H9 (cell line): ENCODE results near the gene UBA1. TPM values are rescaled to one million over a fixed set of nuclear protein-coding genes. Genes with fewer than 3 reads are reported as not detected.

ENCODE experiments used
- DNase-seq: peaks from one replicate; pipeline ENCODE4 v3.0.0-alpha.2; 2017
- H2AFZ ChIP-seq: one replicate; pipeline ENCODE4 v1.6.1; 2013; ENCODE audit warnings: mild to moderate bottlenecking, low read length, control low read depth, moderate library complexity
- H2AK5ac ChIP-seq: 2 replicates; pipeline ENCODE4 v1.6.1; 2013; ENCODE audit warnings: low read length, control low read depth, mixed read lengths; ENCODE audit not compliant: insufficient read length
- H2BK120ac ChIP-seq: one replicate; pipeline ENCODE4 v1.6.1; 2013; ENCODE audit warnings: low read depth, mild to moderate bottlenecking, low read length, control low read depth, inconsistent platforms; ENCODE audit not compliant: poor library complexity, severe bottlenecking
- H2BK12ac ChIP-seq: 2 replicates; pipeline ENCODE4 v1.6.1; 2013; ENCODE audit warnings: low read length, control low read depth, mixed read lengths, low read depth; ENCODE audit not compliant: insufficient read length
- H2BK15ac ChIP-seq: 2 replicates; pipeline ENCODE4 v1.6.1; 2013; ENCODE audit warnings: low read depth, low read length, control low read depth
- H2BK20ac ChIP-seq: one replicate; pipeline ENCODE4 v1.6.1; 2013; ENCODE audit warnings: low read depth, mild to moderate bottlenecking, low read length, control low read depth, inconsistent platforms; ENCODE audit not compliant: poor library complexity, severe bottlenecking
- H2BK5ac ChIP-seq: 2 replicates; pipeline ENCODE4 v1.6.1; 2013; ENCODE audit warnings: low read length, control low read depth, mixed read lengths; ENCODE audit not compliant: insufficient read length
- H3K14ac ChIP-seq: 2 replicates; pipeline ENCODE4 v1.6.1; 2013; ENCODE audit warnings: low read length, control low read depth; ENCODE audit not compliant: insufficient read depth
- H3K18ac ChIP-seq: 2 replicates; pipeline ENCODE4 v1.6.1; 2013; ENCODE audit warnings: low read depth, mild to moderate bottlenecking, mixed read lengths, low read length, control low read depth; ENCODE audit not compliant: insufficient read length
- H3K23ac ChIP-seq: 2 replicates; pipeline ENCODE4 v1.6.1; 2013; ENCODE audit warnings: low read length, control low read depth, mixed read lengths, low read depth; ENCODE audit not compliant: insufficient read length
- H3K23me2 ChIP-seq: 2 replicates; pipeline ENCODE4 v1.6.1; 2013; ENCODE audit warnings: low read depth, mild to moderate bottlenecking, mixed read lengths, low read length, control low read depth; ENCODE audit not compliant: insufficient read length, poor library complexity, severe bottlenecking
- H3K27ac ChIP-seq: 2 replicates; pipeline ENCODE4 v1.5.1; 2013; ENCODE audit warnings: low read length, control low read depth, mixed read lengths, low read depth; ENCODE audit not compliant: insufficient read length
- H3K27me3 ChIP-seq: 2 replicates; pipeline ENCODE4 v1.6.1; 2013; ENCODE audit warnings: low read length, control low read depth, inconsistent platforms; ENCODE audit not compliant: insufficient read depth
- H3K4ac ChIP-seq: 2 replicates; pipeline ENCODE4 v1.6.1; 2013; ENCODE audit warnings: low read depth, mild to moderate bottlenecking, control low read depth, inconsistent platforms, low read length, moderate library complexity
- H3K4me1 ChIP-seq: 2 replicates; pipeline ENCODE4 v1.6.1; 2013; ENCODE audit warnings: low read length, control low read depth, inconsistent platforms; ENCODE audit not compliant: insufficient read depth
- H3K4me2 ChIP-seq: 2 replicates; pipeline ENCODE4 v1.6.1; 2013; ENCODE audit warnings: low read length, control low read depth, mixed read lengths; ENCODE audit not compliant: insufficient read length, insufficient read depth
- H3K56ac ChIP-seq: 2 replicates; pipeline ENCODE4 v1.6.1; 2013; ENCODE audit warnings: low read depth, mild to moderate bottlenecking, mixed read lengths, low read length, control low read depth; ENCODE audit not compliant: insufficient read length
- H3K79me1 ChIP-seq: 2 replicates; pipeline ENCODE4 v1.6.1; 2013; ENCODE audit warnings: low read depth, mild to moderate bottlenecking, moderate library complexity, low read length, control low read depth, inconsistent platforms; ENCODE audit not compliant: insufficient read depth, poor library complexity, severe bottlenecking
- H3K79me2 ChIP-seq: 2 replicates; pipeline ENCODE4 v1.6.1; 2013; ENCODE audit warnings: low read length, control low read depth, inconsistent platforms; ENCODE audit not compliant: insufficient read depth
- H3K9ac ChIP-seq: 2 replicates; pipeline ENCODE4 v1.6.1; 2013; ENCODE audit warnings: low read length, control low read depth, mixed read lengths; ENCODE audit not compliant: insufficient read length; ENCODE audit errors: extremely low read depth
- H3K9me3 ChIP-seq: one replicate; pipeline ENCODE4 v1.6.1; 2013; ENCODE audit warnings: low read depth, low read length, inconsistent platforms; ENCODE audit not compliant: control insufficient read depth
- H3T11ph ChIP-seq: one replicate; pipeline ENCODE4 v1.6.1; 2013; ENCODE audit warnings: mild to moderate bottlenecking, low read length, control low read depth, inconsistent platforms
- H4K20me1 ChIP-seq: one replicate; pipeline ENCODE4 v1.6.1; 2013; ENCODE audit not compliant: control insufficient read depth, insufficient read length, insufficient read depth
- H4K5ac ChIP-seq: 2 replicates; pipeline ENCODE4 v1.6.1; 2013; ENCODE audit warnings: low read depth, mild to moderate bottlenecking, mixed read lengths, low read length, control low read depth; ENCODE audit not compliant: insufficient read length
- H4K8ac ChIP-seq: replicated peaks from 2 replicates; pipeline ENCODE4 v1.6.1; 2013; ENCODE audit warnings: low read length, control low read depth, mixed read lengths, low read depth; ENCODE audit not compliant: insufficient read length
- H4K91ac ChIP-seq: 2 replicates; pipeline ENCODE4 v1.6.1; 2013; ENCODE audit warnings: low read depth, mild to moderate bottlenecking, moderate library complexity, mixed read lengths, low read length, control low read depth; ENCODE audit not compliant: insufficient read length
- H3K27ac Mint-ChIP-seq, 3 experiments: 2 replicates in 2 of 3; 3 replicates in 1 of 3; pipeline ENCODE4 v1.8.0; 2020 to 2021; ENCODE audit warnings: mixed read lengths in 3 of 3, mild to moderate bottlenecking in 1 of 3, moderate library complexity in 1 of 3
- H3K27me3 Mint-ChIP-seq: 2 replicates; pipeline ENCODE4 v1.8.0; 2021; ENCODE audit warnings: low read depth, mild to moderate bottlenecking, moderate library complexity, mixed read lengths
- H3K36me3 Mint-ChIP-seq, 3 experiments: 2 replicates in 2 of 3; 3 replicates in 1 of 3; pipeline ENCODE4 v1.8.0; 2020 to 2021; ENCODE audit warnings: low read depth in 3 of 3, mixed read lengths in 3 of 3; ENCODE audit not compliant: insufficient read depth in 1 of 3
- H3K4me1 Mint-ChIP-seq, 2 experiments: 2 replicates each; pipeline ENCODE4 v1.8.0; 2020; ENCODE audit warnings: mixed read lengths in 2 of 2
- H3K4me3 Mint-ChIP-seq, 2 experiments: 2 replicates in 1 of 2; 3 replicates in 1 of 2; pipeline ENCODE4 v1.8.0; 2020 to 2021; ENCODE audit warnings: mild to moderate bottlenecking in 2 of 2, mixed read lengths in 2 of 2, moderate library complexity in 1 of 2
- H3K9me3 Mint-ChIP-seq, 2 experiments: 2 replicates in 1 of 2; 3 replicates in 1 of 2; pipeline ENCODE4 v1.8.0; 2020; ENCODE audit warnings: mild to moderate bottlenecking in 2 of 2, mixed read lengths in 2 of 2, moderate library complexity in 1 of 2
- WGBS: extraction: QIAGEN DNeasy Blood & Tissue Kit; methylation state at CpG from one replicate; pipeline ENCODE4 v1.1.7; 2013; ENCODE audit warnings: missing lambda C conversion rate, low lambda C conversion rate, mixed read lengths; ENCODE audit not compliant: insufficient read length; ENCODE audit errors: extremely low coverage; 5-methylcytosine and 5-hydroxymethylcytosine counted together
- total RNA-seq: library from RNA; stranded (reverse); gene quantifications from 2 replicates; pipeline ENCODE4 v1.2.1, GENCODE V29; 2021
- TF ChIP-seq, protein P1 (sequence below): fragments of 200-600 bp; sonication (generic); conservative IDR thresholded peaks from 3 replicates; pipeline ENCODE4 v1.8.0; 2021; ENCODE audit warnings: antibody characterized with exemption, mild to moderate bottlenecking

Gene UBA1
- total RNA-seq, 1 experiment from 2014 or later = 427 TPM

DNA sequence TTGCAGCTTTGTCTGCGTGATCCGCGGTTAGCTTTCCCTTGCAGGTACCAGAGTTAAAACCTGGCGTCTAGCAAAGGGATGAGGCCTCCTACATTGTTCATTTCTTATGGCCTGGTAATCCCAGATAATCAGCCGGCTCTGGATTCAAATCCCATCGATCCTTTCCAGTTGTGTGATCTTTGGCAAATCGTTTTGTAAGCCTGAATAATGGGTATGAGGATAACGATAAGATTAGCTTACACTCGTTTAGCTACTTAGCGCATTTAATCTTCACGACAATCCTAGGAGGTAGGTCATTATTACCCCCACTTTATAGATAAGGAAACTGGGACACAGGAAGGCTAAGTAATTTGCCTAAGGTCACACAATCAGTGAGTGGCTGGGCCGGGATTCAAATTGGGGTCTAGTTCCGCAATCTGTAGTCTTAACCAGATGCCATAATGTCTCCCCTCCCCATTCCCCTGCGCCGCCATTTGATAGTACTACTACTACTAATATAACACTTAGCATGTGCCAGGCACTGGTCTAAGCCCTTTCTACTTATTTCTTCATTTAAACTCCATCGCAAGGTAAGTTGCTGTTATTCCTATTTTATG lies 1.7 kb upstream of the UBA1 start:
- H3K18ac ChIP-seq = no peak overlapping the region
- no peaks in the 10 kb centered on the region for H4K20me1 ChIP-seq
- peak overlapping the region; percentile 71 for H3K9ac ChIP-seq

More for the DNA sequence above, 1.7 kb upstream of the UBA1 start:
- Mint-ChIP-seq H3K27ac (peak overlapping the region in 1 of 3 experiments; percentile 22; a peak in 1 of 7 replicates), H3K36me3 (peaks cover 25 to 30% (median 26%) of the 10 kb centered on the region in 3 experiments), H3K27me3 (peaks cover 1% of the 10 kb centered on the region), H3K9me3 (peaks cover 11 to 31% of the 10 kb centered on the region in 2 experiments), H3K4me3 (peak overlapping the region; percentile 82 to 95), H3K4me1 (peaks cover 28 to 38% of the 10 kb centered on the region in 2 experiments)
- TF ChIP-seq, protein P1, sequence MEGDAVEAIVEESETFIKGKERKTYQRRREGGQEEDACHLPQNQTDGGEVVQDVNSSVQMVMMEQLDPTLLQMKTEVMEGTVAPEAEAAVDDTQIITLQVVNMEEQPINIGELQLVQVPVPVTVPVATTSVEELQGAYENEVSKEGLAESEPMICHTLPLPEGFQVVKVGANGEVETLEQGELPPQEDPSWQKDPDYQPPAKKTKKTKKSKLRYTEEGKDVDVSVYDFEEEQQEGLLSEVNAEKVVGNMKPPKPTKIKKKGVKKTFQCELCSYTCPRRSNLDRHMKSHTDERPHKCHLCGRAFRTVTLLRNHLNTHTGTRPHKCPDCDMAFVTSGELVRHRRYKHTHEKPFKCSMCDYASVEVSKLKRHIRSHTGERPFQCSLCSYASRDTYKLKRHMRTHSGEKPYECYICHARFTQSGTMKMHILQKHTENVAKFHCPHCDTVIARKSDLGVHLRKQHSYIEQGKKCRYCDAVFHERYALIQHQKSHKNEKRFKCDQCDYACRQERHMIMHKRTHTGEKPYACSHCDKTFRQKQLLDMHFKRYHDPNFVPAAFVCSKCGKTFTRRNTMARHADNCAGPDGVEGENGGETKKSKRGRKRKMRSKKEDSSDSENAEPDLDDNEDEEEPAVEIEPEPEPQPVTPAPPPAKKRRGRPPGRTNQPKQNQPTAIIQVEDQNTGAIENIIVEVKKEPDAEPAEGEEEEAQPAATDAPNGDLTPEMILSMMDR = no peak
- H4K5ac ChIP-seq = no peak overlapping the region
- DNase-seq = no peak
- peaks cover 15% of the 10 kb centered on the region for H3K23me2 ChIP-seq
- no peak overlapping the region for H4K8ac ChIP-seq
- no peak overlapping the region for H3K56ac ChIP-seq
- no peak overlapping the region for H2BK20ac ChIP-seq
- H3K14ac ChIP-seq = no peak overlapping the region
- no peak overlapping the region for H3T11ph ChIP-seq
- H2BK120ac ChIP-seq = no peak overlapping the region
- no peak overlapping the region for H3K4ac ChIP-seq
- H3K79me2 ChIP-seq = peaks cover 27% of the 10 kb centered on the region; the same call in 1 of the 2 replicates
- H2BK12ac ChIP-seq = no peak overlapping the region
- WGBS = no CpG with 5 or more reads among the region's 16 CpGs
- H2AFZ ChIP-seq = no peak overlapping the region
- peak overlapping the region; percentile 75 for H3K4me2 ChIP-seq
- H3K79me1 ChIP-seq = peaks cover 12% of the 10 kb centered on the region
- no peaks in the 10 kb centered on the region for H3K9me3 ChIP-seq
- no peak overlapping the region for H2AK5ac ChIP-seq
- no peak overlapping the region for H3K27ac ChIP-seq
- H4K91ac ChIP-seq = no peak overlapping the region
- peaks cover 8% of the 10 kb centered on the region; the same call in 1 of the 2 replicates for H3K4me1 ChIP-seq
- no peak overlapping the region for H2BK5ac ChIP-seq
- H2BK15ac ChIP-seq = no peak overlapping the region
- H3K23ac ChIP-seq = no peak overlapping the region
- no peaks in the 10 kb centered on the region for H3K27me3 ChIP-seq
